DOHH2 (cell line): ENCODE results near the gene DIP2C.

Experiments used
- H3F3A ChIP-seq: fragments of 200-600 bp; sonication (generic), shearing (Covaris generic); 2 replicates; pipeline ENCODE4 v1.6.0; 2016; ENCODE audit warnings: antibody characterized with exemption, mild to moderate bottlenecking; ENCODE audit not compliant: control insufficient read depth, insufficient read depth
- H3K27ac ChIP-seq: fragments of 200-600 bp; sonication (generic); 2 replicates; pipeline ENCODE4 v1.5.1; 2014; ENCODE audit warnings: low read depth, mild to moderate bottlenecking, low read length, moderate library complexity
- H3K27me3 ChIP-seq: fragments of 200-600 bp; sonication (generic); 2 replicates; pipeline ENCODE4 v1.6.1; 2014; ENCODE audit warnings: mild to moderate bottlenecking, low read length, mixed read lengths; ENCODE audit not compliant: control insufficient read depth
- H3K36me3 ChIP-seq: fragments of 200-600 bp; sonication (generic); 2 replicates; pipeline ENCODE4 v1.6.1; 2014; ENCODE audit warnings: mild to moderate bottlenecking, low read length, moderate library complexity, mixed read lengths; ENCODE audit not compliant: control insufficient read depth
- H3K4me1 ChIP-seq: fragments of 200-600 bp; sonication (generic); 2 replicates; pipeline ENCODE4 v1.6.1; 2014; ENCODE audit warnings: mild to moderate bottlenecking, low read length, mixed read lengths; ENCODE audit not compliant: control insufficient read depth
- H3K4me2 ChIP-seq: fragments of 200-600 bp; sonication (generic); 2 replicates; pipeline ENCODE4 v1.6.0; 2014; ENCODE audit warnings: mild to moderate bottlenecking, low read length, moderate library complexity
- H3K4me3 ChIP-seq: fragments of 200-600 bp; sonication (generic); 2 replicates; pipeline ENCODE4 v1.5.1; 2014; ENCODE audit warnings: mild to moderate bottlenecking, low read length, mixed read lengths
- H3K79me2 ChIP-seq: fragments of 200-600 bp; sonication (generic); 2 replicates; pipeline ENCODE4 v1.6.1; 2014; ENCODE audit warnings: mild to moderate bottlenecking, low read length, mixed read lengths; ENCODE audit not compliant: control insufficient read depth
- H3K9me2 ChIP-seq: fragments of 200-600 bp; sonication (generic); replicated peaks from 2 replicates; pipeline ENCODE4 v1.6.1; 2014; ENCODE audit warnings: mild to moderate bottlenecking, low read length, mixed read lengths; ENCODE audit not compliant: control insufficient read depth
- H3K9me3 ChIP-seq: fragments of 200-600 bp; sonication (generic); 2 replicates; pipeline ENCODE4 v1.6.1; 2014; ENCODE audit warnings: antibody characterized with exemption, low read length, mixed read lengths; ENCODE audit not compliant: control insufficient read depth, insufficient read depth
- H4K20me1 ChIP-seq: fragments of 200-600 bp; sonication (generic); 2 replicates; pipeline ENCODE4 v1.6.0; 2014; ENCODE audit warnings: low read depth, mild to moderate bottlenecking, antibody characterized with exemption, low read length, moderate library complexity; ENCODE audit not compliant: control insufficient read depth, insufficient read depth
- EZH2phosphoT487 ChIP-seq: fragments of 200-600 bp; sonication (generic); IDR thresholded peaks from 2 replicates; pipeline ENCODE4 v1.6.1; 2017; ENCODE audit warnings: borderline replicate concordance, mild to moderate bottlenecking, antibody characterized with exemption, low read length, moderate library complexity, mixed read lengths
- TF ChIP-seq, protein P1 (sequence below): fragments of 200-600 bp; sonication (generic); IDR thresholded peaks from one replicate; pipeline ENCODE4 v1.5.1; 2014; ENCODE audit warnings: antibody characterized with exemption, mild to moderate bottlenecking, low read depth, low read length; ENCODE audit not compliant: poor library complexity, severe bottlenecking

The DIP2C gene

DNA sequence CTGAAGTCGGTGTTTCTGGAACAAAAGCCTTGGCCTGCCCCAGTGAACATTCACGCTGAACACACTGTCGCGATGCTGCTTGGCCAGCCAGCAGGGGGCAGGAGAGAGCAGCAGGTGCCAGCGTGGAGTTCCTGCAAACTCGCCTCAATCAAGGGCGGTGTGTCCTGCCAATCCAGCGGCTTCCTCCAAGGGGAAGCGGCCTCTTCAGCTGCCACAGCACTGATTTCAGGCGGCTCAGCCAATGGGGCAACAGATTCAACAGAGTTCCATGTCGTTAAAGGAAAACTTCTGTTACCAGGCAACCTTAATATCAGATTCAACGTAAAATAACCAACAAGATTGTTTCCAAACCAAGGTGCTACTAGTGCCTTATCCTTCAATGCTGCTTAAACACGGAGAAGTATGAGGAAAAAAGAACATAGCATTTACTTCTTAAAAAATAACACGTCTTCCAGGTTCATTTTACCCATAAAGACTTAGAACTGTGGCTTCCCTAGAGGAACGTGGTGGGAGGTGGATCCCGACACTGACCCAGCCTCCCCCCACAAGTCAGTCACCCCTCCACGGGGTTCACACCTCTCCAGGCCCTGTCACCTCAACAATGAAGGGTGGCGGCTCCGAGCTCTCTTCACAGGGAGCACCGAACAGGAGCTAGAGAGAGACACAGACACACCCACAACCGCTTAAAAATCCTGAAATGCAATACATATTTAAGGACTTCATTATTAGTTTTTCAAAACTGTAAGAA lies 178.2 kb downstream of the DIP2C start:
- Histone ChIP-seq H3K9me2 (no peaks in the 10 kb centered on the region), H3K36me3 (peaks cover 64% of the 10 kb centered on the region), H3K9me3 (peaks cover 14% of the 10 kb centered on the region; the same call in 1 of the 2 replicates), H3K27ac (peak overlapping the region; percentile 97), H3K27me3 (no peaks in the 10 kb centered on the region), H3K4me1 (peaks cover 94% of the 10 kb centered on the region), H3K4me3 (peak overlapping the region; percentile 87), H4K20me1 (no peaks in the 10 kb centered on the region), H3K79me2 (peaks cover 80% of the 10 kb centered on the region), H3F3A (peaks cover 43% of the 10 kb centered on the region), H3K4me2 (peak overlapping the region; percentile 92)
- TF ChIP-seq, protein P1, sequence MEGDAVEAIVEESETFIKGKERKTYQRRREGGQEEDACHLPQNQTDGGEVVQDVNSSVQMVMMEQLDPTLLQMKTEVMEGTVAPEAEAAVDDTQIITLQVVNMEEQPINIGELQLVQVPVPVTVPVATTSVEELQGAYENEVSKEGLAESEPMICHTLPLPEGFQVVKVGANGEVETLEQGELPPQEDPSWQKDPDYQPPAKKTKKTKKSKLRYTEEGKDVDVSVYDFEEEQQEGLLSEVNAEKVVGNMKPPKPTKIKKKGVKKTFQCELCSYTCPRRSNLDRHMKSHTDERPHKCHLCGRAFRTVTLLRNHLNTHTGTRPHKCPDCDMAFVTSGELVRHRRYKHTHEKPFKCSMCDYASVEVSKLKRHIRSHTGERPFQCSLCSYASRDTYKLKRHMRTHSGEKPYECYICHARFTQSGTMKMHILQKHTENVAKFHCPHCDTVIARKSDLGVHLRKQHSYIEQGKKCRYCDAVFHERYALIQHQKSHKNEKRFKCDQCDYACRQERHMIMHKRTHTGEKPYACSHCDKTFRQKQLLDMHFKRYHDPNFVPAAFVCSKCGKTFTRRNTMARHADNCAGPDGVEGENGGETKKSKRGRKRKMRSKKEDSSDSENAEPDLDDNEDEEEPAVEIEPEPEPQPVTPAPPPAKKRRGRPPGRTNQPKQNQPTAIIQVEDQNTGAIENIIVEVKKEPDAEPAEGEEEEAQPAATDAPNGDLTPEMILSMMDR: peak; percentile 99
- no peak for TF ChIP-seq EZH2phosphoT487

DNA sequence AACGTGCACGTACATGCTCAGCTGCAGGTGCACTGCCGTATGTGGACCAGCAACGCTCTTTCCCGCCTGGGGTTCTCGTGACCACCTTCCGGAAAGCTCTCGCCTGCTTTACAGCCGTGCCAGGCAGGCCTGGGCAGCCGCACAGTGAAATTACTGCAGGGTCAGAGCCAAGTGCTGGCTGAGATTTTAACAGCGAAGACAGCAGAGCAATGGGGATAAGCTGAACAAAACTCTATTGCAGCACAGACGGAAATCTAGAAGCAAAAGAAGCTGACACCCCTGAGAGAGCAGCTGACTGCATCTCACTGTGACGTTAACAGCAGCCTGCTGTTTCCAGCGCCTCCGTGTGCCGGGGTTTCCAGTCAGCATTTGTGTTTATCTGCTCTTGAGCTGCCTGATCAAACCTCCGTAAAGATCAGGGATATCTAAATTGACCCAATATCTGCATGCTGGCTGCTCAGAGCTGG lies 179.0 kb downstream of the DIP2C start:
- H3K4me1 ChIP-seq: peaks cover 95% of the 10 kb centered on the region
- H3K4me2 ChIP-seq: peak overlapping the region; percentile 92
- no peak for TF ChIP-seq EZH2phosphoT487
- TF ChIP-seq, protein P1: no peak
- H3K9me2 ChIP-seq: no peaks in the 10 kb centered on the region
- peak overlapping the region; percentile 87 for H3K4me3 ChIP-seq
- no peaks in the 10 kb centered on the region for H4K20me1 ChIP-seq
- no peaks in the 10 kb centered on the region for H3K27me3 ChIP-seq
- H3K9me3 ChIP-seq: peaks cover 22% of the 10 kb centered on the region; the same call in 1 of the 2 replicates
- peaks cover 70% of the 10 kb centered on the region for H3K36me3 ChIP-seq
- H3F3A ChIP-seq: peaks cover 45% of the 10 kb centered on the region
- peak overlapping the region; percentile 97 for H3K27ac ChIP-seq
- H3K79me2 ChIP-seq: peaks cover 84% of the 10 kb centered on the region

DNA sequence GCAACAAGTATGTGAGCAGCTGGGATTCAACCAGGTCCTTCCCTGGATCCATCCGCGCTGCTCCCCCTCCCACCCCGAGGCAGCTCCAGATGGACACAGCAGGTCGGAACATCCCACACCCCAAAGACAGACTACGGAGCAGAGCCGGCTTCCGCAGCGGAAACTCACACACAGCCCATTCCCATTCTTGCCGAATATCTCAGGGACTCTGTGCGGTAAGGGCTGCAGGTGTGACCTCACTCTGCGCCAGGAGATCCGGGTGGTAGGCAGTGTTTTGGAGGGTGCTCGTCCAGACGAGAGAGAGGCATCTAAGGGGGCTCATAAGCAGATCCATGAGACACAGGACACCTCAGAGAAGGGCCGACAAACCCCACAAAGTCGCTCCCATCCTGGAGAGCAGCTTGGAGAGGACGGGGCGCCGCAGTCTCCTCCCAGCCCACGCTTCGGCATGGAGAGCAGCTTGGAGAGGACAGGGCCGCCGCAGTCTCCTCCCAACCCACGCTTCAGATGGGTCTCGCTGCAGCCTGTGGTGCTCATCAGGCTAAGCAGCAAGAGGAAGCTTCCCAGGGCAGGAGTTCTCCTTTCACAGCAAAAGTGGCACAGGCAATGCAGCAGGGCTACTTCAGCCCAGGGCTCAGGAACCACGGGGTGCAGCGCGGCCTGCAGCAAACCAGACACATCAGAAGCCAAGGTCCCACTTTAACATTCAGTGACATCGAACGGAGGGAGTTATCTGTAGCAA lies 179.9 kb downstream of the DIP2C start:
- peaks cover 78% of the 10 kb centered on the region for H3K36me3 ChIP-seq
- peaks cover 43% of the 10 kb centered on the region for H3F3A ChIP-seq
- no peaks in the 10 kb centered on the region for H4K20me1 ChIP-seq
- H3K4me3 ChIP-seq: peak overlapping the region; percentile 87
- H3K9me2 ChIP-seq: no peaks in the 10 kb centered on the region
- peaks cover 95% of the 10 kb centered on the region for H3K4me1 ChIP-seq
- H3K4me2 ChIP-seq: peak overlapping the region; percentile 92
- H3K79me2 ChIP-seq: peaks cover 90% of the 10 kb centered on the region
- H3K27ac ChIP-seq: peak overlapping the region; percentile 97
- peaks cover 30% of the 10 kb centered on the region for H3K9me3 ChIP-seq
- TF ChIP-seq EZH2phosphoT487: no peak
- TF ChIP-seq, protein P1: no peak
- H3K27me3 ChIP-seq: no peaks in the 10 kb centered on the region
